ENCODE results near the gene WDR74.
"Not testable (repeated sequence)": the region's sequence is repeated elsewhere in the genome, so short reads cannot be mapped to it uniquely, and the experiment has no call there.

Gene WDR74

GRCh38 chr11:62859281-62859703, 19.9 kb upstream of the WDR74 start:
- not testable (repeated sequence) for DNase-seq

GRCh38 chr11:62858201-62858600, 18.8 kb upstream of the WDR74 start:
- DNase-seq = no peak

- DNase-seq = no peak
Observed at GRCh38 chr11:62857541-62857982, 18.2 kb upstream of the WDR74 start.

- DNase-seq = no peak
Observed at GRCh38 chr11:62856333-62856895, 17.0 kb upstream of the WDR74 start.

GRCh38 chr11:62855571-62856332, 16.4 kb upstream of the WDR74 start:
- peak; percentile 98 for DNase-seq

GRCh38 chr11:62854825-62855570, 15.6 kb upstream of the WDR74 start:
- DNase-seq = no peak

- no peak for DNase-seq
Observed at GRCh38 chr11:62854013-62854824, 14.8 kb upstream of the WDR74 start.

- no peak for DNase-seq
Observed at GRCh38 chr11:62853279-62853965, 14.0 kb upstream of the WDR74 start.

GRCh38 chr11:62852523-62853188, 13.3 kb upstream of the WDR74 start:
- DNase-seq = no peak

GRCh38 chr11:62851807-62852522, 12.6 kb upstream of the WDR74 start:
- DNase-seq = no peak

GRCh38 chr11:62850911-62851806, 11.8 kb upstream of the WDR74 start:
- no peak for DNase-seq

GRCh38 chr11:62847767-62848314, 8.5 kb upstream of the WDR74 start:
- no peak for DNase-seq

- DNase-seq = no peak
Observed at GRCh38 chr11:62846177-62846576, 6.8 kb upstream of the WDR74 start.

- no peak for DNase-seq
Observed at GRCh38 chr11:62844154-62844553, 4.8 kb upstream of the WDR74 start.

- peak; percentile 66 for DNase-seq
Observed at GRCh38 chr11:62843466-62843865, 4.1 kb upstream of the WDR74 start.

- not testable (repeated sequence) for DNase-seq
Observed at GRCh38 chr11:62842891-62843290, 3.5 kb upstream of the WDR74 start.

- DNase-seq = no peak
Observed at GRCh38 chr11:62842171-62842741, 2.9 kb upstream of the WDR74 start.

GRCh38 chr11:62841361-62842170, 2.2 kb upstream of the WDR74 start:
- peak; percentile 100 for DNase-seq
